Hematopoietic multipotent progenitor cell treated with erythropoietin and hydrocortisone succinate and interleukin-3 and kit ligand, for 8 days (in vitro differentiated cells): ENCODE data around the gene ANKRD65.
A peak's percentile ranks its signal among the peaks of the same experiment; 100 is the strongest.
"Not testable (repeated sequence)": the region's sequence is repeated elsewhere in the genome, so short reads cannot be mapped to it uniquely, and the experiment has no call there.

Experiments
- DNase-seq: peaks from one replicate; pipeline ENCODE4 v3.0.0-alpha.2; 2015

ANKRD65 gene

GRCh38 chr1:1421147-1421906 lies at the start of gene ANKRD65:
ANKRD65 (minus strand) TSS chr1:1421276; CDS start chr1:1421005, 271 bp downstream.
- DNase-seq = no peak

GRCh38 chr1:1468196-1468985 lies 47.3 kb upstream of the ANKRD65 start:
- DNase-seq = not testable (repeated sequence)

GRCh38 chr1:1463312-1463711 lies 42.2 kb upstream of the ANKRD65 start:
- no peak for DNase-seq

- DNase-seq = no peak
Observed at GRCh38 chr1:1462318-1462966, 41.4 kb upstream of the ANKRD65 start.

GRCh38 chr1:1461721-1462317 lies 40.7 kb upstream of the ANKRD65 start:
- peak; percentile 28 for DNase-seq

- DNase-seq = no peak
Observed at GRCh38 chr1:1460540-1461130, 39.6 kb upstream of the ANKRD65 start.

GRCh38 chr1:1459711-1460110 lies 38.6 kb upstream of the ANKRD65 start:
- not testable (repeated sequence) for DNase-seq

- not testable (repeated sequence) for DNase-seq
Observed at GRCh38 chr1:1459156-1459555, 38.1 kb upstream of the ANKRD65 start.

- not testable (repeated sequence) for DNase-seq
Observed at GRCh38 chr1:1456683-1457255, 35.7 kb upstream of the ANKRD65 start.

GRCh38 chr1:1455934-1456333 lies 34.9 kb upstream of the ANKRD65 start:
- not testable (repeated sequence) for DNase-seq

- DNase-seq = no peak
Observed at GRCh38 chr1:1455366-1455884, 34.3 kb upstream of the ANKRD65 start.

GRCh38 chr1:1454286-1455056 lies 33.4 kb upstream of the ANKRD65 start:
- not testable (repeated sequence) for DNase-seq

- no peak for DNase-seq
Observed at GRCh38 chr1:1452882-1453281, 31.8 kb upstream of the ANKRD65 start.

GRCh38 chr1:1452365-1452739 lies 31.3 kb upstream of the ANKRD65 start:
- not testable (repeated sequence) for DNase-seq

- no peak for DNase-seq
Observed at GRCh38 chr1:1451696-1452364, 30.8 kb upstream of the ANKRD65 start.

GRCh38 chr1:1450616-1451015 lies 29.5 kb upstream of the ANKRD65 start:
- not testable (repeated sequence) for DNase-seq

GRCh38 chr1:1449099-1449739 lies 28.1 kb upstream of the ANKRD65 start, which contains the start of gene ATAD3C:
ATAD3C (plus strand) TSS chr1:1449689; CDS start chr1:1450684, 995 bp downstream.
- DNase-seq = no peak

- DNase-seq = not testable (repeated sequence)
Observed at GRCh38 chr1:1446631-1447030, 25.6 kb upstream of the ANKRD65 start.

- DNase-seq = no peak
Observed at GRCh38 chr1:1442069-1442770, 21.1 kb upstream of the ANKRD65 start.
